ENCODE data around the gene CD47.

The CD47 gene

GRCh38 chr3:108122276-108122675 is 31.4 kb upstream of the CD47 start:
- Histone ChIP-seq H3K27ac (ENCODE audit: low read length) (no peak overlapping the region), H2AFZ (ENCODE audit: low read depth, low read length) (no peak overlapping the region; the same call in 1 of the 2 replicates), H3K4me3 (ENCODE audit: low read depth in 1 of 2, low read length in 2 of 2) (no peak overlapping the region), H3K4me1 (ENCODE audit: insufficient read depth, low read length) (peaks cover 44% of the 10 kb centered on the region), H3K36me3 (ENCODE audit: insufficient read depth, low read length) (no peaks in the 10 kb centered on the region), H3K4me2 (ENCODE audit: insufficient read depth, low read length) (no peak overlapping the region), H4K20me1 (ENCODE audit: insufficient read depth, low read length) (no peaks in the 10 kb centered on the region), H3K79me2 (ENCODE audit: insufficient read depth, low read length) (0 out of 2 replicates have a peak, but pooled peaks cover 6% of the 10 kb centered on the region), H3K9ac (ENCODE audit: low read depth, low read length) (no peak overlapping the region), H3K27me3 (ENCODE audit: insufficient read depth, low read length, poor library complexity) (no peaks in the 10 kb centered on the region), H3K9me3 (ENCODE audit: insufficient read depth, low read length, severe bottlenecking) (no peaks in the 10 kb centered on the region)
- ATAC-seq (ENCODE audit: insufficient read depth, low read depth) = no peak
- TF ChIP-seq CTCF (IDR thresholded peaks at IDR 0.05; ENCODE audit: borderline replicate concordance, extremely low read depth, low read length, poor library complexity, severe bottlenecking) (no peak), EZH2 (IDR thresholded peaks at IDR 0.05; ENCODE audit: borderline replicate concordance, low read depth, low read length, severe bottlenecking) (no peak)
- no peak for DNase-seq

DNA sequence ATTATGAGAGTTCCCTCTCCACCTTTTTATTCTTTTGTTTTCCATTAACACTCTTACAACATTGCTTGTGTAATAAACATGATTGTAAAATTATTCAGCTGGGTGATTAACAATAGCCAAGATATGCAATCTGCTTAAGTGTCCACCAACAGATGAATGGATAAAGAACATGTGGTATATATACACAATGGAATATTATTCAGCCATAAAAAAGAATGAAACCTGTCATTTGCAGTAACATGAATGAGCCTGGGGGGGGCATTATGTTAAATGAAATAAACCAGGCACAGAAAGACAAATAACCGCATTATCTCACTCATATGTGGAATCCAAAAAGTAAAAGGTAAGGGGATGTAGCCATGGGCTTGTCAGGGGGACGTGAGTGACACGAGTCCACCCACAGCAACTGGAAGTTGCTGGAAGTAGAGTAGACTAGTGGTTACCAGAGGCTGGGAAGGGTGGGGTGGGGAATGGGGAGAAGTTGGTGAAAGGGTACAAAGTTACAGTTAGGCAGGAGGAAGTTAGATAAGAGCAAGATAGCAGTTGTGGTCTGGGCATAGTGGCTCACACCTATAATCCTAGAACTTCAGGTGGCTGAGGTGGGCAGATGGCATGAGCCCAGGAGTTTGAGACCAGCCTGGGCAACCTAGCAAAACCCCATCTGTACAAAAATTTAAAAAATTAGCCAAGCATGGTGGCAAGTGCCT is 28.7 kb upstream of the CD47 start:
- Histone ChIP-seq H3K36me3 (ENCODE audit: insufficient read depth, low read length) (no peaks in the 10 kb centered on the region), H3K9me3 (ENCODE audit: insufficient read depth, low read length, severe bottlenecking) (no peaks in the 10 kb centered on the region), H3K27me3 (ENCODE audit: insufficient read depth, low read length, poor library complexity) (no peaks in the 10 kb centered on the region), H3K4me1 (ENCODE audit: insufficient read depth, low read length) (peaks cover 16% of the 10 kb centered on the region), H3K4me2 (ENCODE audit: insufficient read depth, low read length) (no peak overlapping the region), H3K9ac (ENCODE audit: low read depth, low read length) (no peak overlapping the region), H4K20me1 (ENCODE audit: insufficient read depth, low read length) (no peaks in the 10 kb centered on the region), H3K4me3 (ENCODE audit: low read depth in 1 of 2, low read length in 2 of 2) (no peak overlapping the region), H3K79me2 (ENCODE audit: insufficient read depth, low read length) (no peaks in the 10 kb centered on the region), H3K27ac (ENCODE audit: low read length) (peak overlapping the region; percentile 17; the same call in 1 of the 2 replicates), H2AFZ (ENCODE audit: low read depth, low read length) (no peak overlapping the region)
- ATAC-seq (ENCODE audit: insufficient read depth, low read depth) (peak; percentile 16; the same call in 1 of the 3 replicates), DNase-seq (peak; percentile 19)
- TF ChIP-seq CTCF (IDR thresholded peaks at IDR 0.05; ENCODE audit: borderline replicate concordance, extremely low read depth, low read length, poor library complexity, severe bottlenecking) = peak; percentile 24
- TF ChIP-seq EZH2 (IDR thresholded peaks at IDR 0.05; ENCODE audit: borderline replicate concordance, low read depth, low read length, severe bottlenecking) = no peak

DNA sequence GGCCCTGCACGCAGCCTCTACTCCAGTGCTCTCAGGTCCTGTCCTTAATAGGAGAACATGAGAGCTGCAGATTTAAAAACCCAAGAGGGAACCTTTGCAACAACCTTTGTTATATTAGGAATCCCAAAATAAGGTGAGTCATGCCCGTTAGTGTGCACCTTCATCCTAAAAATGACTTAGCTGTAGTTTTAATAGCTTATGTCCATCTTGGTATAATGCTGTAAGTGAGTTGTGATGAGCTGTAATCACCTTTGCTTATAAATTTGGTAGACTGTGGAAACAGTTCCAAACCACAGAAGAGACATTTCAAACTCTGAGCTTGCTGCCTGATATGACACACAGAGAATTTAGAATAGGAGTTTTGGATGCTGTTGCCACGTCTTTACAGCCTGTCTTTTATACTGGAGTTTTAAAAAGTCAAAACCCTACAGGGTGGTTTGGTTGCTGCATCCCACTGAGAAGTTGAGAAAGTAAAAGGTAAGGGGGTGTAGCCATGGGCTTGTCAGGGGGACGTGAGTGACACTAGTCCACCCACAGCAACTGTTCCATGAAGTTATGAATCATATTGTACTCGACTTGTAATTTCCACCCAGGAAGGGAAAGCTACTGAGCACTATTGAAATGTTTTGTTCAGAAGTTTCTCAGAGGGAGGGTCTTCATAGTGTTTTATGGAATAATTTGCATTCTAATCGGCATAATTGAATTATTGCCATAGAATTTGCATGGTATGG is 27.4 kb upstream of the CD47 start:
- no peaks in the 10 kb centered on the region for H3K27me3 ChIP-seq (ENCODE audit: insufficient read depth, low read length, poor library complexity)
- no peak overlapping the region for H3K4me3 ChIP-seq (ENCODE audit: low read depth in 1 of 2, low read length in 2 of 2)
- no peak overlapping the region for H3K4me2 ChIP-seq (ENCODE audit: insufficient read depth, low read length)
- H3K9me3 ChIP-seq (ENCODE audit: insufficient read depth, low read length, severe bottlenecking) = no peaks in the 10 kb centered on the region
- no peak overlapping the region for H2AFZ ChIP-seq (ENCODE audit: low read depth, low read length)
- H3K36me3 ChIP-seq (ENCODE audit: insufficient read depth, low read length) = no peaks in the 10 kb centered on the region
- no peaks in the 10 kb centered on the region for H4K20me1 ChIP-seq (ENCODE audit: insufficient read depth, low read length)
- H3K79me2 ChIP-seq (ENCODE audit: insufficient read depth, low read length) = no peaks in the 10 kb centered on the region
- TF ChIP-seq EZH2 (IDR thresholded peaks at IDR 0.05; ENCODE audit: borderline replicate concordance, low read depth, low read length, severe bottlenecking) (no peak), CTCF (IDR thresholded peaks at IDR 0.05; ENCODE audit: borderline replicate concordance, extremely low read depth, low read length, poor library complexity, severe bottlenecking) (no peak)
- DNase-seq = no peak
- H3K27ac ChIP-seq (ENCODE audit: low read length) = no peak overlapping the region
- no peak overlapping the region for H3K9ac ChIP-seq (ENCODE audit: low read depth, low read length)
- no peak for ATAC-seq (ENCODE audit: insufficient read depth, low read depth)
- H3K4me1 ChIP-seq (ENCODE audit: insufficient read depth, low read length) = peaks cover 8% of the 10 kb centered on the region

All from DND-41 (cell line).